Epidermal melanocyte (primary cell): ENCODE results near the gene MED25.
"Not testable (repeated sequence)": the region's sequence is repeated elsewhere in the genome, so short reads cannot be mapped to it uniquely, and the experiment has no call there.

Experiments used
- DNase-seq: peaks from one replicate; pipeline ENCODE4 v3.0.0; 2011; ENCODE audit warnings: low spot score; ENCODE audit not compliant: insufficient read length

The MED25 gene

DNA sequence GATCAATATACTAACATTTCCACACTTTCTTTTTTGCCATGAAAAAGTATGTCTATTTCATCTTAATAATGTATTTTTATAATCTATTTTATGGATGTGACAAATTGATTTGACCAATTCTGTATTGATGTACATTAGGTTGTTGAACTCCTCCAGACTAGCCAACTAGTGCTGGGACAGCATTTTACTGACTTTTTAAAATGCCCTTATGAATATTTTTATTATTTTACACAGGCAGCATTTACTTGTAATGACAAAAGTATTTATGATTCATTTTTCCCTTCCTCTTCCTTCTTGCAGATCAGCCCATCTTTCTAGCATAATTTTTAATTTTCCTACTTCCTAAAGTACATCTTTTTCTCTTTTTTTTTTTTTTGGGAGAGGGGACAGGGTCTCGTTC is 4.1 kb upstream of the MED25 start:
- DNase-seq = no peak

DNA sequence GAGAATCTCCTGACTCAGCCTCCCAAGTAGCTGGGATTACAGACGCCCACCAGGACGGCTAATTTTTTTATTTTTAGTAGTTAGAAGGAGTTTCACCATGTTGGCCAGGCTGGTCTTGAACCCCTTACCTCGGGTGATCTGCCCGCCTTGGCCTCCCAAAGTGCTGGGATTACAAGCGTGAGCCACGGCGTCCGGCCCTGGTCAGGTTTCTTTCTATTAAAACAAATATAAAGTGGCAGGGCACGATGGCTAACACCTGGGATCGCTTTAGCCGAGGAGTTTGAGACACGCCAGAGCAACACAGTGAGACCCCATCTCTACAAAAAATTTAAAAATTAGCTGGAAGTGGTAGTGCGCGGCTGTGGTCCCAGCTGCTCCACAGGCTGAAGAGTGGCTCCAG is 1.5 kb upstream of the MED25 start:
- no peak for DNase-seq

GRCh38 chr19:49818649-49819370 is 721 bp downstream of the MED25 start:
- no peak for DNase-seq

- not testable (repeated sequence) for DNase-seq
Measured at GRCh38 chr19:49819452-49820115, 1.5 kb downstream of the MED25 start.

GRCh38 chr19:49820125-49820524 is 2.0 kb downstream of the MED25 start:
- no peak for DNase-seq

DNA sequence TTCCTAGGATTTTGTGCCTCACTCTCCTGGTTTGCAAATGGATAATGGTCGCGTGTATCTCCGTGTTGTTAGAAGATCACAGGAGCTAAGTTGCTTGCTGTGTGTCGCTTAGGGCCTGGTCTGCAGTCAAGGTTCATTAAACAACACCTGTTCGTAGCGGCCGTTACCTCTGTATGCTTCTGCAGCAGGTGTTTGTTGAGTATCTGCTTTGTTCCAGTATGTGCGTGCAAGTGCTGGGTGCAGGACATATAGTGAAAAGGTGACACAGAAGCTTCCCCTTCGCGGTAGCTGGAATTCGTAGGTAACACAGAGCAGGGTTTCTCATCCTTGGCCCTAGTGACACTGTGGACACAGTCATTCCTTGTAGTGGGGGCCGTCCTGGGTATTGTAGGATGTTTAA is 5.4 kb downstream of the MED25 start:
- no peak for DNase-seq

GRCh38 chr19:49824662-49825061 is 6.6 kb downstream of the MED25 start:
- DNase-seq = no peak

GRCh38 chr19:49827034-49827433 is 8.9 kb downstream of the MED25 start:
- no peak for DNase-seq

- DNase-seq = no peak
Measured at GRCh38 chr19:49829200-49829599, 11.1 kb downstream of the MED25 start.

- DNase-seq = no peak
Measured at GRCh38 chr19:49829721-49830120, 11.6 kb downstream of the MED25 start.

DNA sequence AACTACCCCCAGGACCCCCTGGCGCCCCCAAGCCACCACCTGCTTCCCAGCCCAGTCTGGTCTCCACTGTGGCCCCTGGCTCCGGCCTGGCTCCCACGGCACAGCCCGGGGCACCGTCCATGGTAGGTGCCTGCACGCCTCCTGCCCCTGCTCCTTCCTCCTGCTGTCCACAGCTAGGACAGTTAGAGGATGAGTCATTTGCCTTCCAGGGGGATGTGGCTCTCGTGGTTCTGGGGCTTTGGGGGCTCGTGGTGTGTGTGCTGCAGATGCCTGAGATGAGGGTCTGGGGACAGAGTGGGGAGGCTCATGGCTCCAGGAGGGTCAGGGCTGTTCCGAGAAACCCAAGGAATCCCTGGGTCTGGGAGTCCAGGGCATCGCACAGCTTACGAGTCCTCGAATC is 12.7 kb downstream of the MED25 start:
- no peak for DNase-seq

GRCh38 chr19:49831592-49831991 is 13.5 kb downstream of the MED25 start:
- no peak for DNase-seq

DNA sequence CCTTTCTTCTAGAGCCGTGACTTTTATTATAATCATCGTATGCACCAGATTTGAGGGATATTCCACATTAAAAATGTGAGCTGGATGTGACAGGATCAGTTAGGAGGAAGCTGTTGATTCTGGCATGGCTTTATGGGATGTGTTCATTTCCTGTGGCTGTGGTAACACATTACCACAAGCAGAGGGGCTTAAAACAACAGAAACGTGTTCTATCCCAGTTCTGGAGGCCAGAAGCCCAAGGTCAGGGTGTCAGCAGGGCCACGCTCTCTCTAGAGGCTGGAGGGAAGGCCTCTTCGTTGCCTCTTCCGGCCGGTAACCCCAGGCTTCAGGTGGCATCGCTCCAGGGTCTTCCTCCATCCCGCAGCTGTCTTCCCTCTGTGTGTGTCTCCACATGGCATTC is 14.5 kb downstream of the MED25 start:
- no peak for DNase-seq

DNA sequence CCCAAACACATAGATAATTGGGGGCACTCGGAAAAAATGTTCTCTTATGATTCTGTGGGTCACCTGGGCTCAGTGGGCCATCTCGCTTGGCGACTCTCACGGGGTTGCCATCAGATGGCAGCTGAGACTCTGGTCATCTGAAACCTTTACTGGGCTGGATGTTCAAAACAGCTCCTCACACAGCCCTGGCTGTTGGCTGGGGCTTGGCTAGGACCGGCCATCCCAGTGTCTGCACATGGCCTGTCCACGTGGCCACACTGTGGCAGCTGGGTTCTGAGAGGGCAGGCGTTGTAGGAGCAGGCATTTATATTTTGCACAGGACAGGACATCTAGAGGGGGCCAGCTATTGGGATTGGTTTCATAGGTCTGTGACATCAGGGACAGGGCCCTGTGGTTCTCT is 15.5 kb downstream of the MED25 start:
- no peak for DNase-seq

GRCh38 chr19:49835562-49835961 is 17.5 kb downstream of the MED25 start:
- no peak for DNase-seq

DNA sequence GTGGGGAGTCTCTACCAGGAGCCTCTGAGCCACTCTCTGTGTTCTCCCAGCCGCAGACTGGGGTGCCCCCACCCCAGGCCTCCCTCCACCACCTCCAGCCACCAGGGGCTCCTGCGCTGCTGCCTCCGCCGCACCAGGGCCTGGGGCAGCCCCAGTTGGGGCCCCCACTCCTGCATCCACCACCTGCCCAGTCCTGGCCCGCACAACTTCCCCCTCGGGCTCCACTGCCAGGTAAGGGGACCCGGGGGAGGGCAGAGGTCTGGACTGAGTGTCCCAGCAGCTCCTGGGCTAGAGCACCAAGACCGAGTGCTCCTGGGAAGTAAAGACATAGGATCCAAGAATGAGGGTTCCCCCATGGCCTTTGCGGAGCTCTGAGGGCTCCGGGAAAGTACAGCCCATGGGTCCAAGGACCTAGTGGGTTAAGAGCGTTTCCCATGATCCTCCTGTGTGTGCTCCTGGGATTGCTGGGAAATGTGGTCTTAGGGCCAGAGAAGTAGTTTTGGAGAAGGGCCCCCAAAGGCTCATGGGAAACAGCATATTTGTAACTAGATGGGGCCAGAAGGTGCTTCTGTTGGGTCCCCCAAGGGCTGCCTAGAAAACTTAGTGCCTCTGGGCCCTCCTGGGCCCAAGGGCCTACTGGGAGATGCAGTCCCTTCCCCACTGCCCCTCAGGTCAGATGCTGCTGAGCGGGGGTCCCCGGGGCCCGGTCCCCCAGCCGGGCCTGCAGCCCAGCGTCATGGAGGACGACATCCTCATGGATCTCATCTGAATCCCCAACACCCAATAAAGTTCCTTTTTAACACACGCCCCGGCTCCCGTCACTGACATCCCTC is 18.3 kb downstream of the MED25 start:
- no peak for DNase-seq

DNA sequence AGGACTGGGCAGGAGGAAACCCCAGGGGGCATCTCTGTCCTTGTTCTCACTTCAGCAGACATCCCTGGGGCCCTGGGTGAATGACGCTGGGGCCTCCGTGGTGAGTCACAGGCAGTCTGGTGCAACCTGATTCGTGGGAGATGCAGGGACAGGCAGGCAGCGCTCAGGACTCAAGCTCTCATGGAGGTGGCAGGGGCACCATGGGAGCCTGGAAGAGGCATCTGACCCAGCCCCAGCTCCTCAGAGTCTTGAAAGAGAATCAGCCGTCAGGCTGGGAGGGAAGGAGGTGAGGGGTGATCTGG is 18.9 kb downstream of the MED25 start:
- DNase-seq = no peak

GRCh38 chr19:49837425-49837824 is 19.3 kb downstream of the MED25 start:
- DNase-seq = no peak

GRCh38 chr19:49838885-49839588 is 20.9 kb downstream of the MED25 start:
- no peak for DNase-seq

DNA sequence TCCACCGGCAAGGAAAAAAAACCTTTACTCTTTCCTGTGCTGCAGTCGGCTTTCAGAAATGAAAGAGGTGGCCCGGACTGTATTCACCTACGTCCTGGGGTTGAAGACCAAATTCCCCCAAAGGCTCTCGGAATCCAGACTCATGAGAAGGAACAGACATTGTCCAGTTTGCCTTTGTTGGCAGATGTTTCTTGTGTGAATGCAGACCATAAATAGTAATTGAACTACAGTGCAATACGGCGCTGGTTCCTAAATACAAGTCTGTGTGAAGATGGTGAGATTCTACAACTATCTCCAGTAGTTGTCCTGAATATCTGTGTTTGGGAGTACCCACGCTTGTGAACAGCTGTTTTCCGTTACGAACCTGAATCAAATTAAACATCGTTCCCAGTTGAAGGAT is 21.6 kb downstream of the MED25 start:
- no peak for DNase-seq

DNA sequence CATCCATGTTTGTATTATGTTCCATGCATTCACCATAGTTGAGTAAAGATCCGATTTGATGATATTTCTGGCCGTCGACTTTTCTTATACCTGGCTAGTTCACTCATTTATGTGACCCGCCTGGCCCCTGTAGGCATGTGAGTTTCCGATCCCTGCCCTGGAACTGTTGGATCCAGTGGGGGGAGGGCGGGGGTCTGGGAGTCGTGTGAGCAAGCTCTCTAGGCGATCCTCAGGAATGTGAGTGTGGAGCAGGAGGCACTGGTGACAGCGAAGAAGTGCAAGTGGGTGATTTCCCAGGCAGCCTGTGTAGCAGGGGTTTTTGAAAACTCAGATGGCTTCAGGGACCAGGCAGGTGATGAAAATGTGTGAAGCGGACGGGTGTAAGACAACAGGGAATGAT is 22.2 kb downstream of the MED25 start:
- DNase-seq = no peak

DNA sequence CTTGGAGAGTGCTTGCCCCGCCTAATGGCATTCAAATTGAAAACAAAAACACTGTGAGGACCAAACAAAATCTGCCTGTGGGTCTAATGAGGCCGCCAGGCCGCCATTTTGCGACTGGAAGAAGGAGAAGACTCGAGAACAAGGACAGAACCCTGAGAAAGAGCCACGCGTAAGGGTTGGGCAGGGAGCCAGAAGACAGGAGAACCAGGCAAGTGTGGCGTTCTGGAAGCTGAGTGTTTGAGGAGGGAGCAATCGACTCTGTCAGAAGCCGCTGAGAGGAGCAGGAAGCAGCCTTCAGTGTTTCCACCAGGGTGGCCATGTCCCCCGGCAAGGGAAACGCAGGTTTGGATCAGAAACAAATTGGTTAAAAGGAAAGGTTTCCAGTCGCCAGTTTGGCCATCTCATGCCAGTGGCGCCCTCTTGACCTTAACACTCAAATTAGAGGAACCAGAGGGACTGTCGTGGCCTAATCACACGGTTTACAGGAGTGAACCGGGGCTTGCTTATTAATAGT is 22.7 kb downstream of the MED25 start:
- no peak for DNase-seq
